GM12892 (cell line): ENCODE results near the gene EFEMP2.

Experiments
- POLR2A ChIP-seq: IDR thresholded peaks from 2 replicates; pipeline ENCODE4 v1.6.1; 2011; ENCODE audit warnings: low read depth, low read length, control low read depth
- POLR2AphosphoS5 ChIP-seq: IDR thresholded peaks from 2 replicates; pipeline ENCODE4 v1.6.1; 2011; ENCODE audit warnings: low read depth, low read length, control low read depth

DNA sequence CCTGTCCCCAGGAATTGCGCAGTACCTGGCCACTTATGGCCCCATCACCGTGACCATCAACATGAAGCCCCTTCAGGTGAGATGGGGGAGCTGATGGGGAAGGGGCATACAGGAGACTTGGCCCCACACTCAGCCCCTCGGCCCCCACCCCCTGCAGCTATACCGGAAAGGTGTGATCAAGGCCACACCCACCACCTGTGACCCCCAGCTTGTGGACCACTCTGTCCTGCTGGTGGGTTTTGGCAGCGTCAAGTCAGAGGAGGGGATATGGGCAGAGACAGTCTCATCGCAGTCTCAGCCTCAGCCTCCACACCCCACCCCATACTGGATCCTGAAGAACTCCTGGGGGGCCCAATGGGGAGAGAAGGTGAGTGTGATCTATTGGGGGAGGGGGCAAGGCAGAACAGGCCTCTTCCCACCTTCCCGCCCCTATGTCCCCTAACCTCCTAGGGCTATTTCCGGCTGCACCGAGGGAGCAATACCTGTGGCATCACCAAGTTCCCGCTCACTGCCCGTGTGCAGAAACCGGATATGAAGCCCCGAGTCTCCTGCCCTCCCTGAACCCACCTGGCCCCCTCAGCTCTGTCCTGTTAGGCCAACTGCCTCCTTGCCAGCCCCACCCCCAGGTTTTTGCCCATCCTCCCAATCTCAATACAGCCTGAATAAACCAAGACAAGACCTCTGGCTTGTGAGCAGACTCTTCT is 10.6 kb upstream of the EFEMP2 start:
- TF ChIP-seq POLR2A (no peak), POLR2AphosphoS5 (no peak)
